Activated naive CD4-positive, alpha-beta T cell treated with anti-CD3 and anti-CD28 coated beads, Interleukin-2, amount 50 U/mL, for 16 hours (primary cell): ENCODE data around the gene RMDN3.

Experiments
- DNase-seq: peaks from one replicate; pipeline ENCODE4 v3.0.0-alpha.2; 2020

RMDN3 gene

DNA sequence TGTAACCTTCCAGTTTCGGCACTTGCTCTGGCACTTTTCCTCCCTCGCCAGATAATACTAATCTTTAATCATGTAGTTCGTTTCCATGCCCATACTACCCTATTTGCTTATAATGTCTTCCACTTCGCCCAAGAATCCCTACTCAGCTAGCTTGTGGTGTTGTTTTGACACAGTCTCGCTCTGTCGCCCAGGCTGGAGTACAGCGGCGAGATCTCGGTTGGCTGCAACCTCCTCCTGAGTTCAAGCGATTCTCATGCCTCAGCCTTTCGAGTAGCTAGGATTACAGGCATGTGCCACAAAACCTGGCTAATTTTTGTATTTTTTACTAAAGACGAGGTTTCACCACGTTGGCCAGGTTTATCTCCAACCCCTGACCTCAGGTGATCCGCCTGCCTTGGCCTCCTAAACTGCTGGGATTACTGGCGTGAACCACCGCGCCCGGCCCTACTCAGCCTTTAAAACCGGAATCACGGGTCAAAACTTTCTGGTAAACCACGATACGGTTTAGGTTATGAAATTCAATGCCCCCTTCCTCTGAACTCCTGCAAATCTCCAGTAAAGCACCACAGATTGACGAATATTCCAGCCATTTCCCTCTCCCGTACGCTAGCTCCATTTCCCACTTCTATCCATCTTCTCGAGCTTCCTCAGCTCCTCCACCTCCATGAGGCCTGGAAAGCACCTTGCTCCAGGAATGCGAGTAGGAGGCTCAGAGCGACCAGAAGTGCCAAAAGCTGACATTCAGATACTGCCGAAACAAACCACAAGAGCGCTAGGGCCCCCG lies 61.0 kb downstream of the RMDN3 start:
- DNase-seq, result no peak

DNA sequence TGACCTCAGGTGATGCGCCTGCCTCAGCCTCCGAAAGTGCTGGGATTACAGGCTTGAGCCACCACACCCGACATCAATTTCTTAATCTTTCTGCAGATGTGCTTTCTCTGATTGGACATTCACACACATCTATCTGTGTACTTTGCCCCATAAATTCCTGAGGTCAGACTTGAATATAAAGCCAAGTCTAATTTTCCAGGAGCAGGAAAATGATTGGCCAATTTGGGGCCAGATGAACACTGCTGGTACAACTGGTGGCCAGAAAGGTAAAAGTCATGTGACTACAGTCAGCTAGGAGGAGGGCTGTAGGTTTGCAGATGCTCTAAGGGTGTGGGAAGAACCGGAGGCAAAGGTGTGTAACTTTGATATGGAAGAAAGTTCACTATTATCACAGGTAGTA lies 63.3 kb downstream of the RMDN3 start:
- no peak for DNase-seq

DNA sequence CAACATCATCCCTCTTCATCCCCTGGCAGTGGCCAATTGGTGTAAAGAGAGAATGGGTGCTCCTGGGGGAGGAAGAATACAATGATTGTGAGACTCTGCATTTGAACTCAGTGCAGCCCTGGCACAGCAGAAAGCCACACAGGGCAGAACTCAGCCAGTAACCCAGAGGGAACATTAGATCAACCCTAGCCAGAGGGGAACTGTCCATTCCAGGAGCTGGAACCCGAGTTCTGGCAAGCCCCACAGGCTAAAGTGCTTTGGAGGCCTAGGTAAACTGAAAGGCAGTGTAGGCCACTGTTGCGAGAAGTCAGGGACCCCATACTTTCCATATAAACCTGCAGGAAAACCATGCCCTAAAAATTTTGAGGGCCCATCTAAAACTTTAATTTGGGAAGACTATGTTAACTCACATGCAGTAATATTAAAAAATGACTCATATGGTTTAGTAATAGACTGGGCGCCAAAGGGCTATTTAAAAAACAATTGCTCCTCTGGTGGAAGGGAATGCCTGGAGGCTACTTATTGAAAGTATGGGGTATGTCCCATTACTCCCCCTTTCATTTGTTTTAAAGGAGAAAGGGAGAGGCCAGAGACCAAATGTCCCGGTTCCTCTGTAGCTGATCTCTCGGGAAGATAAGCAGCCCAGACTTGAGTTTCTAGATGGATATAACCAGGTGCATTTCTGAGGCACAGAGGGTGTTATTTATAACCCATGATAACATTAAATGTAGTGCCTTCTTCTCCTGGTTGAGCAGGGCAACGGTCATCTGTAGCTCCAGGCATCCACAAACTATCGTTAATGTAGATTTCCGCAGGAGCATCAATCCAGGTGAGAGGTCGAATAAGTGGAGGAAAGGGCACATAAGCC lies 65.9 kb downstream of the RMDN3 start:
- DNase-seq, result no peak
